AG10803 (cell line): ENCODE measurements around the gene APOB.
A peak's percentile ranks its signal among the peaks of the same experiment; 100 is the strongest.

ENCODE experiments used
- DNase-seq: peaks from one replicate; pipeline ENCODE4 v3.0.0; 2010; ENCODE audit warnings: low read depth
- H3K4me3 ChIP-seq: 2 replicates; pipeline ENCODE4 v1.5.1; 2011; ENCODE audit warnings: mild to moderate bottlenecking, low read length, control low read depth
- CTCF ChIP-seq: conservative IDR thresholded peaks from 2 replicates; pipeline ENCODE4 v1.5.1; 2011; ENCODE audit warnings: mild to moderate bottlenecking, low read length, control low read depth, inconsistent platforms

Gene APOB

GRCh38 chr2:21046506-21046905, 2.6 kb upstream of the APOB start:
- DNase-seq, result no peak
- TF ChIP-seq CTCF, result no peak
- H3K4me3 ChIP-seq, result no peak overlapping the region

DNA sequence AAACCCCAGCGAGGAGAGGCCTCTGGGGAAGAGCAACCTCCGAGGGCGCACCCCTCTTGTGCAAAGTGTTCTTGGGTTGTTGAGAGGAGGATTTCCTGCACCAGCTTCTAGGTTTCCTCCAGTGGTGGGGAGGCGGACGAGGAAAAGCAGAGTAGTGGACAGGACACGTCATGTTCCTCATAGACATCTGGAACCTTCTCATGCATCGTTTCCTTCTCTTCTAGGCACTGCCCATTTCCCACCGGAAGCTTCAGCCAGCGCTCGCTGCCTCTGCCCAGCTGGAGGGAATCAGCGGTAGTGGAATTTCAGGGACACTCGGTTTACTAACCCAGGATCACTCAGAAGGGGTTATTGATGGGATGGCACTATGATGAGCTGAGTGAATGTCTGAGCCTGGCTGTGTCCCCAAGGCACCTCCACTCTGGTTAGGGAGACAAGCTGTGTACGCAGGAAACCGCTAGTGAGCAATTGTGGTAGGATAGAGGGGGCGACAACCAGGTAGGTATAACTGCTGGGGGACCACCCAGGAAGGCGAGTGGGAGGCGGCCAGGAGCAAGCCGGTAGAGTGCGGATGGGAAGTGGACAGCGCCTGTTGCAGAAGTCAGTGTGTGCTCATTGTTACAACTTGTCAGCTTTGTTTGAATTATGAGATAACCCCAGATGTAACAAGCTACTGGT, 960 bp upstream of the APOB start:
- no peak overlapping the region for H3K4me3 ChIP-seq
- no peak for TF ChIP-seq CTCF
- DNase-seq, result no peak

DNA sequence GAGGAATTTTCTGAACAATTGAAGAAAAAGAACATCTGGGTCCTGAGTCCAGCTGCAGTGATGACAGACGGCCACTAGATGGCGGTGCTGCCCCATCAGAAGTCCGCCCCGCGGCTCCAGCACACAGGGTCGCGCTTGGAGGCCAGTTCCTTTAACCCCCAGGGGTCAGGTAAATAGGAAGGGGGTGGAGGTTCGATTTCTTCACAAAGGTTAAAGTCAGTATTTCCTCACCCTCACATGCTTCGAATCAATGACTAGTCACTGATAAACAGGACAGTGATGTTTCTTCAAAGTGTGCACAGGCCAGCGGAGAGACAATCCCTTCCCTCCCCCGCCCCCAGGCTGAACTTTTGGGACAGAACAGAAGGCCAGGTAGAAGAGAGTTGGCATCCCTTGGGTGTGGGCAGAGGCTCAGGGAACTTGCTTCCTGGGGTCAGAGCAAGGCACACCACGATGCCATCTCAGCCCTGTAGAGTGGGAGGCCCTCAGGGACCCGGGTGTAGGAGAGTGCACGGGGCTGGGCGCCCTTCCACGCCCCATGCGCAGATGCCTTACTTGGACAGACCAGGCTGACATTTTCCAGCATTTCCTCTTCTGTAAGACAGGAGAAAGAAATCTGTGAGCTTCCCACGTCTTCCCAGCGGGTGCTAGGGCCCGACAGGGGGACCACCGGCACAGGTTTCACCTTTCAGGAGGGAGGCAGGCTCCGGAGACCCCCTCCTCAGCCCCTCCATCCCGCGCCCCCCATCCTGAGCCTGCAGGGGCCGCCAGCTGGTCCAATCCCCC, 722 bp downstream of the APOB start:
- TF ChIP-seq CTCF, result peak; percentile 99
- no peak overlapping the region for H3K4me3 ChIP-seq
- DNase-seq, result peak; percentile 46

DNA sequence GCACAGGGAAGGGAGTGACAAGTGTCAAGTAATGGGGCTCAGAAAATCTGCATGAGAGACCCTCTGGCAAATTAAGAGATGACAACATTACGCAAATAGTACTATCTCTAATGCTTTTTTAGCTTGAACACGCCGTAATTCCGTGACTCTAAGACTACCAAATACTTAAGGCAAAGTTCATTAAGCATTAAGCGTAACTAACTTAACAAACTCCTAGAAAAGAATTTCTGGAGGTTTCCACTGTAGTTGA, 1.2 kb downstream of the APOB start:
- no peak for TF ChIP-seq CTCF
- no peak for DNase-seq
- no peak overlapping the region for H3K4me3 ChIP-seq

DNA sequence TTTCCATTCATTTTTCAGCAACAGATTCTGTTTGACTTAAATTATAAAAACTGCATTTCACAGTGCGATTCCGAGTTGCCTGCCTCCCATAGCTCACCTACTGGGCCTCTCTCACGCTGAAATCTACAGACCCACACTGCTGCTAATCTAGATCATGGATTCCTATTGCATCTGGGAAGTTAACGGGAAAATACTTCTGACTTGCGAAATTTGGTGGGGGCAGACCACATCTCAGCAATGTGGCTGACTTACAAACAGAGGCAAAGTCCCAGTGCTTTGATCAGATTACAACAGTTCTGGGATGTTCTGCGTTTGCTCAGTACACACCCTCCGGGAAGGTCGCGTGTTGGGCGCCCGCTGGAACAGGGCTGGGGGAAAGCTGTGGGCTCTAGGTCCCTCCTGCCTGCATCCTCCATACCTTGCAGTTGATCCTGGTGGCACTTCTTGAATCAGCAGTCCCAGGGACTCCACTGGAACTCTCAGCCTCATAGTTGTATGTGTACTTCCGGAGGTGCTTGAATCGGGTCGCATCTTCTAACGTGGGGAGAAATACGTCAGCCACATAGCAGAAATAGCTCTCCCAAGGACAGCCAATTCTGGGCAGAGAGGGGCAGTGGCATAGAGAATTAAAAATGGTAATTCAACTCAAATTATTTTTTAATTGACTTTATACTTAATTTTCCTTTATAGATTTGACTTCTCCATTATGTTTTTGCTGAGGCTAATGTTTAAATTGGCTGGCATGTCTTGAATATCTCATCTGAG, 1.7 kb downstream of the APOB start:
- no peak overlapping the region for H3K4me3 ChIP-seq
- TF ChIP-seq CTCF, result no peak
- peak; percentile 27 for DNase-seq

GRCh38 chr2:21041462-21041861, 2.4 kb downstream of the APOB start:
- no peak overlapping the region for H3K4me3 ChIP-seq
- DNase-seq, result no peak
- no peak for TF ChIP-seq CTCF
